Muscle layer of duodenum (tissue), 2 donors: ENCODE data around the gene ZNF549.

Experiments used
- H3K27ac ChIP-seq: one replicate; pipeline ENCODE4 v1.7.0; 2013; ENCODE audit warnings: mild to moderate bottlenecking, low read length
- H3K27me3 ChIP-seq: one replicate; pipeline ENCODE4 v1.7.0; 2013; ENCODE audit warnings: low read depth, mild to moderate bottlenecking, control low read depth, low read length
- H3K36me3 ChIP-seq, 2 donors: one replicate each; pipeline ENCODE4 v1.7.0; 2013; ENCODE audit warnings: low read length in 2 of 2, control low read depth in 1 of 2, mild to moderate bottlenecking in 1 of 2; ENCODE audit not compliant: insufficient read depth in 2 of 2, control insufficient read depth in 1 of 2
- H3K4me1 ChIP-seq, 2 donors: one replicate each; pipeline ENCODE4 v1.7.0; 2013; ENCODE audit warnings: low read length in 2 of 2, mild to moderate bottlenecking in 2 of 2, control low read depth in 1 of 2, moderate library complexity in 1 of 2; ENCODE audit not compliant: insufficient read depth in 2 of 2, control insufficient read depth in 1 of 2
- H3K4me3 ChIP-seq, 2 donors: one replicate each; pipeline ENCODE4 v1.7.0; 2013; ENCODE audit warnings: low read length in 2 of 2, low read depth in 1 of 2, mild to moderate bottlenecking in 1 of 2
- H3K9me3 ChIP-seq, 2 donors: one replicate each; pipeline ENCODE4 v1.7.0; 2013; ENCODE audit warnings: low read length in 2 of 2, control low read depth in 1 of 2, mild to moderate bottlenecking in 1 of 2; ENCODE audit not compliant: control insufficient read depth in 1 of 2
- donor health status: healthy.

Gene ZNF549

DNA sequence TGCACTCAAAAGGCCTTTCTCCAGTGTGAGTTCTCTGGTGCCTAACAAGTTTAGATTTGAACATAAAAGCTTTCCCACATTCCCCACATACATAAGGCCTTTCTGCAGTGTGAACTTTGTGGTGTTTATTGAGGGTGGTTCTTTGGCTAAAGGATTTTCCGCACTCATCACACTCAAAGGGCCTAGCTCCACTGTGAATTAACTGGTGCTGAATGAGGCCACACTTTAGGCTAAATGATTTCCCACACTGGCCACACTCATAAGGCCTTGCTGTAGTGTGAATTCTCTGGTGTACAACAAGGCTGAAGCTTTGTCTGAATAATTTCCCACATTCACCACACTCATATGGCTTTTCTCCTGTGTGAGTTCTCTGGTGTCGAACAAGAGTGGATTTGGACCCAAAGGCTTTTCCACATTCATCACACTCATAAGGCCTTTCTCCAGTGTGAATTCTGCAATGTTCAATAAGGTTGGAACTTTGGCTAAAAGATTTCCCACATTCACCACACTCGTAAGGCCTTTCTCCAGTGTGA is 45.3 kb downstream of the ZNF549 start:
- Histone ChIP-seq H3K9me3 (peaks cover 83 to 97% of the 10 kb centered on the region in 2 donors), H3K27me3 (no peaks in the 10 kb centered on the region), H3K36me3 (peaks cover 46 to 72% of the 10 kb centered on the region in 2 donors), H3K4me1 (peaks cover 0 to 2% of the 10 kb centered on the region in 2 donors), H3K27ac (no peak overlapping the region), H3K4me3 (peak overlapping the region; percentile 12 to 99)

DNA sequence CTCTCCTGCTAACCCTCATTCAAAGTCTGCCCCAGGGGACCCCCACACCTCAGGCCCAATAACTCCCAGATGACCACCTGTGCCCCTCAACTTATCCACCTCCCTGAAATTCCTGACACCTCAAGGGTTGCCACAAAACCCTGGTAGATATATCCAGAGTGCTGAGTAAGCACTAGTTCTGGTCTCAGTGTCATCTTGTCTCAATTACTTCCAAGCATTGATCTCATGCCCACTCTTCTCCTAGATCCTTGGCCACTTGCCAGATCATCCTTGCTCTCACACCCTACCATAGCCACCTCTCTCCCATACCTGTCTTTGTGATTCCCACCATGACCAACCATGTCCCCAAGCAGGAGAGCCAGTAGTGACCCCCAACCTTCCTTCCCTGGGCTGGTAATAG is 49.5 kb downstream of the ZNF549 start:
- H3K4me1 ChIP-seq: peaks cover 6 to 13% of the 10 kb centered on the region in 2 donors
- H3K27ac ChIP-seq: no peak overlapping the region
- H3K9me3 ChIP-seq: peaks cover 57 to 62% of the 10 kb centered on the region in 2 donors
- peaks cover 46 to 60% of the 10 kb centered on the region in 2 donors for H3K36me3 ChIP-seq
- peak overlapping the region in 1 of 2 donors; percentile 99 for H3K4me3 ChIP-seq
- H3K27me3 ChIP-seq: no peaks in the 10 kb centered on the region

DNA sequence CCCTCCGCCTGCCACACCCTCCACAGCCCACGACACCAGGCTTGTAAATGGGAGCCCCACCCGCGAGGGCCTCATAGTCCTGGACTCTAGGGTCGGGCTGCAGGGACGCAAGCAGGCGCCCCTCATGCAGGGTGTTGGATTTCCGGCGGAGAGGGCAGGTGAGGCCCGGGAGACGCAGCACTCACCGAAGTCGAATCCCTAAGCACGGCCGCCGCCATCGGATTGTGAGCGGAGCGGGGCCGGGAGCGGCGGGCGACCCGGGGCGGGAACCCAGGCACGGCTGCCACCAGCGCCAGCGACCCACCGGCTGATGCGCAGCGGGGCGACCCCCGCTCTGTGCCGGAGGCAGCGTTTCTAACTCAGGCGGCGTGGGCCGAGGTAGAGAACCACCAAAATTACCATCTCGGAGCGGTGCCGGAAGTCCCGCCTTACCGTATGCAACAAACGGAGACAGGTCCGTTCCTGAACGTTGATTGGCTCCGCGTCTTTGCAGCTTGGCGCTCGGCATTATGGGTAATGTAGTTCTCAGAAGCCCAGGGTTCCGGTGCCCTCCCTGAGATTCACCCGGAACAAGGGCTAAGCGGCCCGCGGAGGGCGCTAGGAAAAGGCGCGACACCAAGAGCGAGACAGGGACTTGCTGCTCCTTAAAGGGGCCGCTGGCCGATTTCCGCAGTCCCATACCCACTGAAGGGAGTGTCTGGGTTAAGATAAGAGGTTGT is 51.5 kb downstream of the ZNF549 start, which contains the start of gene ZNF416:
Gene ZNF416 (minus strand): TSS at position 425 of the 719 bp plus-strand sequence. CDS start 207 bp downstream, at position 218.
- peaks cover 6 to 20% of the 10 kb centered on the region in 2 donors for H3K4me1 ChIP-seq
- H3K27me3 ChIP-seq: no peaks in the 10 kb centered on the region
- H3K9me3 ChIP-seq: peaks cover 37 to 47% of the 10 kb centered on the region in 2 donors
- H3K27ac ChIP-seq: no peak within 1 kb of the TSS
- H3K4me3 ChIP-seq: peak within 1 kb of the TSS; percentile 78 to 99
- peaks cover 29 to 40% of the 10 kb centered on the region in 2 donors for H3K36me3 ChIP-seq

DNA sequence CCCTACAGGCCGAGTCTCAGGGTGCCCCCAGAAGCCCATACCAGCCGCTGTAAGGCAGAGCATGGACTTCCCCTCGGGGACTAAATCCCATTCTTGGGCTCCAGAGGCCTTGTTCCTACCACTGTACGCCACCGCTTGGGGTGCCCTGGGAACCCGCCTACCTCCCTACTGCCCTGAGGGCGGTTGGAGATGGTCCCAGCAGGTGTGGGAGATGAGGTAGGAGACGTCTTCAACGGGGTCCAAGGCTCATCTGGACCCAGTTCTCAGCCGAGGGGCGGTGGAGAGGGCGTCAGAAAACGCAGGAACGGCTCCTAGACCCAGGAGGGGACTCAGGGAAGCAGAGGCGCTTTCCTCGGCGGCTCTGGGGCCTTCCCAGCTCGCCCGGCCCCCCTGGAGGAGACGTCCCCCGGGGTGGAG is 56.0 kb downstream of the ZNF549 start:
- Histone ChIP-seq H3K36me3 (peaks cover 0 to 20% of the 10 kb centered on the region in 2 donors), H3K4me1 (peaks cover under 1 to 24% of the 10 kb centered on the region in 2 donors), H3K27ac (no peak overlapping the region), H3K27me3 (no peaks in the 10 kb centered on the region), H3K9me3 (peaks cover 5 to 32% of the 10 kb centered on the region in 2 donors), H3K4me3 (peak overlapping the region; percentile 55 to 89)

DNA sequence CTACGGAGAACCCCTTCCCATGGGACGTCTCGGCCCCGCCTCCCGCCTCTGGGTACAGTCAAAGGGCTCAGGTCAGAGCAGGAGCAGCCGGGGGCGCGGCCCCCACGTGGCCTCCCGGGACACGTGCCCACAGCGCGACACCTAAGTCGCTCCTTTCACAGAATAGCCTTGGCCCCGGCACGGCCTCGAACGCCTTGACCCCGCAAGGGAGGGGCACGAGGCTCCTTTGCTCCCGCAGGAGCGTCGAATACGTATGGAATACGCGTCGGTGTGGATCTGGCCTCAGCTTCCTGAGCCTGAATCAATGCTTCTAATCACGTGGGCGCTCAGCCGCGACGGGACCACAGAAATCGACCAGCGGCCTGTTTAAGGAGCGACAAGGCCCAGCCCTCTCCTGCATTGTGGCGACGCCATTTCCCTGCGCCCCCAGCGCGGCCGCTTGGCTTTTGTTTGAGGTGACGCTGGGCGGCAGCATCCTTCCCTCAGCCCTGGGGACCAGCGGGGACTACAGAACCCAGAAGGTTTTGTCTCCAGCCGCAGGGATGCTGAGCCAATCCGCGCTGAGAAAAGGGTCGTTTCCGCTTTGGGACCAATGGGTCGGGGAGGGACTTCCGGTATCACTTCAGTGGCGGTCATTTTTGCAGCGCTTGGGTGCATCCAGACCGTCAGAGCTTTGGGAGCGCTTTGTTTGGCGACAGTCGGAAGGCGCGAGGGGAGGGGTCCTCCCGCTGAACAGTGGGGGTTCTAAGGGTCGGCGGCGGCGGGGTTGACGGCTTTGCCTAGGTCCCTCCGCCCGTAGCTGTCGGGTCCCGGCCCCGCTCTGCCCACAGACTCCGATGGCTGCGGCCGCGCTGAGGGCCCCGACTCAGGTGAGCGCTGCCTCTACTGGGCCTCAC is 56.6 kb downstream of the ZNF549 start, which contains the start of gene ZIK1:
Gene ZIK1 (plus strand): TSS at position 625 of the 896 bp plus-strand sequence. CDS start 212 bp downstream, at position 837.
- H3K4me3 ChIP-seq: peak within 1 kb of the TSS; percentile 55 to 89
- peaks cover 2 to 24% of the 10 kb centered on the region in 2 donors for H3K36me3 ChIP-seq
- no peak within 1 kb of the TSS for H3K27ac ChIP-seq
- H3K27me3 ChIP-seq: no peaks in the 10 kb centered on the region
- H3K9me3 ChIP-seq: peaks cover 12 to 39% of the 10 kb centered on the region in 2 donors
- peaks cover 0 to 23% of the 10 kb centered on the region in 2 donors for H3K4me1 ChIP-seq

DNA sequence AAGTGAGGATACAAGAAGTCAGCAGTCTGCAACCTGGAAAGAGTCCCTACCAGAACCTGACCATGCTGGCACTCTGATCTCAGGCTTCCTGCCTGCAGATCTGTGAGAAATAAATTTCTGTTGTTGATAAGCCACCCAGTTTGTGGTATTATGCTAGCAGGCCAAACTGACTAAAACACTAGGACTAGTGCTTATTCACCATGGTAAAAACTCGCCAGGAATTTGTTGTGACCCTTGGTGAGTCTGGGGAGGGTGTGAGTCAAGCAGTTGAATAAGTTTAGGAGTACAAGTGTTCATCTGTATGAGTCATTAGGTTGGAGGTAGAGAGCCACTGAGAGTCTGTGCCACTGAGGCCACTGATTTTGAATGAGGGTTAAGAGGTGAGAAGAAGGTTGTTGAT is 60.4 kb downstream of the ZNF549 start:
- peaks cover 22 to 62% of the 10 kb centered on the region in 2 donors for H3K36me3 ChIP-seq
- no peak overlapping the region for H3K27ac ChIP-seq
- peaks cover 0 to 19% of the 10 kb centered on the region in 2 donors for H3K4me1 ChIP-seq
- H3K4me3 ChIP-seq: peak overlapping the region in 1 of 2 donors; percentile 56
- H3K9me3 ChIP-seq: peaks cover 46 to 76% of the 10 kb centered on the region in 2 donors
- H3K27me3 ChIP-seq: no peaks in the 10 kb centered on the region

DNA sequence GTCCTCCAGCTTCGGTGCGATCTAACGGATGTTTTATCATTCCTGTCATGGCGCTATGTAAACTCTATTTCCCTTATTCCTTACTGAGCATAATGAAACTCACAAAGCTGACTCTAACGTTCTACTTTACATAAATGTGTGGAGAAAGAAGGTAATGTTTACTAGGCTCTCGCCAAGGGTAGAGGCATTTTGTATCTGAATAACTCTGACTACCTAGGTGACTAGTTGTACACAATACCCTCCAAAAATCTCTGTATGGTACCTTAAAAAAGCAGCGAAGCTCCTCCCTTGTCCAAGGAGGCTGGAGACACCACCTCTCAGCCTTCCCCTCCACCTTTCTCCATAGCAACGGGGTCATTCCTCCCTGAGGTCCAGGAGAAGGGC is 72.2 kb downstream of the ZNF549 start:
- peaks cover 4 to 14% of the 10 kb centered on the region in 2 donors for H3K4me1 ChIP-seq
- H3K9me3 ChIP-seq: peaks cover 10 to 30% of the 10 kb centered on the region in 2 donors
- H3K4me3 ChIP-seq: peak overlapping the region; percentile 70 to 93
- H3K36me3 ChIP-seq: peaks cover 3 to 30% of the 10 kb centered on the region in 2 donors
- no peaks in the 10 kb centered on the region for H3K27me3 ChIP-seq
- no peak overlapping the region for H3K27ac ChIP-seq

DNA sequence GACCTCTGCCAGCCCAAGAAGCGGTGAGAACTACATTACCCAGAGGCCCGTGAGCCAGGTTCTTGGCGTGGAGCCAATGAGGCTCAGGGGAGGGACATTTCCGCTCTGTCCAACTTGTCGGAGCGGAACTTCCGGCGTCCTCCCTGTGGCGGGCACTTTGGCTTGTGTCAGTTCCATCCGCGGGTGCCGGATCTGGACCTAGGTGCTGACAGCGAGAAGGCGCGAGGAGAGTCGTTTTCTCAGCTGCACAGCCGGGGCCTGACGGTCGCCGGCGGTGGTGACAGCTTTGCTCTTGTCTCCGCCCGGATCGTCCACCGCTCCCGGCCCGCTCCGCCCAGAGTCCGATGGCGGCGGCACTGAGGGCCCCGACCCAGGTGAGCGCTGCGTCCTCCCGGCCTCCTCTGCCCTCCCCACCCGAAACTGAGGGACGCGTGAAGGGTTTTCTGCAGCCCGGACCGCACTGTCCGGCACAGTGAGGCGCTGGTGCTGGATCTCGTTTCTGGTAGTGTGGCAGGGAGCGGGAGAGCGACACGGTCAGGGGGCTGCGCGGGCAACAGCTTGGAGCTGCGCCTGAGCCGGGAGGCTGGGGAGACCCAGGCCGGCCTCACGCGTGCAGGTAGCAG is 72.7 kb downstream of the ZNF549 start, which contains the start of gene ZNF530:
Gene ZNF530 (plus strand): TSS at position 125 of the 623 bp plus-strand sequence. CDS start 4,461 bp downstream, outside the sequence.
- Histone ChIP-seq H3K9me3 (peaks cover 15 to 31% of the 10 kb centered on the region in 2 donors), H3K4me3 (peak within 1 kb of the TSS; percentile 70 to 93), H3K27me3 (no peaks in the 10 kb centered on the region), H3K4me1 (peaks cover 4 to 14% of the 10 kb centered on the region in 2 donors), H3K27ac (no peak within 1 kb of the TSS), H3K36me3 (peaks cover 8 to 35% of the 10 kb centered on the region in 2 donors)

DNA sequence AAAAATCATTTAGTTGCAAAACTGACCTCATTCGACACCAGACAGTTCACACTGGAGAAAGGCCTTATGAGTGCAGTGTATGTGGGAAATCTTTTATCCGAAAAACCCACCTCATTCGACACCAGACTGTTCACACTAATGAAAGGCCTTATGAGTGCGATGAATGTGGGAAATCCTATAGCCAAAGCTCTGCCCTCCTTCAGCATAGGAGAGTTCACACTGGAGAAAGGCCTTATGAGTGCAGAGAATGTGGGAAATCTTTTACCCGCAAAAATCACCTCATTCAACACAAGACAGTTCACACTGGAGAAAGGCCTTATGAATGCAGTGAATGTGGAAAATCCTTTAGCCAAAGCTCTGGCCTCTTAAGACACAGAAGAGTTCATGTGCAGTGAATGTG is 79.8 kb downstream of the ZNF549 start:
- H3K9me3 ChIP-seq: peaks cover 49 to 65% of the 10 kb centered on the region in 2 donors
- peak overlapping the region in 1 of 2 donors; percentile 45 for H3K4me3 ChIP-seq
- H3K36me3 ChIP-seq: peaks cover 26 to 66% of the 10 kb centered on the region in 2 donors
- no peak overlapping the region for H3K27ac ChIP-seq
- H3K4me1 ChIP-seq: no peaks in the 10 kb centered on the region
- H3K27me3 ChIP-seq: no peaks in the 10 kb centered on the region
